ENCODE results near the gene STMN3. TPM values are rescaled to one million over a fixed set of nuclear protein-coding genes. Genes with fewer than 3 reads are reported as not detected.
A peak's percentile ranks its signal among the peaks of the same experiment; 100 is the strongest.
"Not testable (repeated sequence)": the region's sequence is repeated elsewhere in the genome, so short reads cannot be mapped to it uniquely, and the experiment has no call there.

The STMN3 gene
- polyA plus RNA-seq, 4 donors, result 25.5 to 61.2 (median 31.3) TPM

DNA sequence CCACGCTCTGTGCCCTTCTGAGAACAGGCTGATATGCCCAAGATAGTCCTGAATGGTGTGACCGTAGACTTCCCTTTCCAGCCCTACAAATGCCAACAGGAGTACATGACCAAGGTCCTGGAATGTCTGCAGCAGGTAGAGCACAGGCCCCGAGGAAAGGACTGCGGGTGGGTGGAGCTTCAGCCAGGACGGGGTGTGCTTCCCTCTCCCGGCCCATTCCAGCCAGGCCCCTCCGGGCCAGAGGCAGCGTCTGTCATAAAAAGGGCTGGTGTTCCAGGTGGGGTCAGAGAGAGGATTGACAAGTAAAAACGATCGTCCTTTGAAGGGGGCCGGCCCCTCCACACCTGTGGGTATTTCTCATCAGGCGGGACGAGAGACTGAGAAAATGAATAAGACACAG lies 6.1 kb upstream of the STMN3 start:
- DNase-seq (ENCODE audit: low read depth in 4 of 4, low spot score in 3 of 4), result no peak

DNA sequence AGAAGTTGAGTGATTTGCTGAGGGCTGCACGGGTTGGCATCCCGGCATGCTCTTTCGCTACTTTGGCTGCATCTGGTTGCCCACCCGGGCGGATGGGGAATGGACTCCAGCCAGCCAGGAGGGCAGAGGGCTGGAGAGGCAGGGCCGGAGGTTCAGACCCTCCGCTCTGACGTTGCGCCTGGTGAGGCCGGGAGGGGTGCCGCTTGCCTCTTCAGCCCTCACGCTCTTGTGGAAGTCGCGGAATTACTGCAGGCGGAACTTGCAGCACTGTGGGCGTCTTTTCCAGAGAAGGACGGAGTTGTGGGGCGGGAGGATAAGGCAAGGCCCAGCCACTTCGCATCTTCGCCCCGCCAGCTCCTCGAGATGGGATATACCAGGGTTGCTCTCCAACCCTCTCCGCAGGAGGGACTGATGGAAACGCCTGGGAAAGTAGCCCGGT lies 5.5 kb upstream of the STMN3 start:
- DNase-seq (ENCODE audit: low read depth in 4 of 4, low spot score in 3 of 4), result no peak

DNA sequence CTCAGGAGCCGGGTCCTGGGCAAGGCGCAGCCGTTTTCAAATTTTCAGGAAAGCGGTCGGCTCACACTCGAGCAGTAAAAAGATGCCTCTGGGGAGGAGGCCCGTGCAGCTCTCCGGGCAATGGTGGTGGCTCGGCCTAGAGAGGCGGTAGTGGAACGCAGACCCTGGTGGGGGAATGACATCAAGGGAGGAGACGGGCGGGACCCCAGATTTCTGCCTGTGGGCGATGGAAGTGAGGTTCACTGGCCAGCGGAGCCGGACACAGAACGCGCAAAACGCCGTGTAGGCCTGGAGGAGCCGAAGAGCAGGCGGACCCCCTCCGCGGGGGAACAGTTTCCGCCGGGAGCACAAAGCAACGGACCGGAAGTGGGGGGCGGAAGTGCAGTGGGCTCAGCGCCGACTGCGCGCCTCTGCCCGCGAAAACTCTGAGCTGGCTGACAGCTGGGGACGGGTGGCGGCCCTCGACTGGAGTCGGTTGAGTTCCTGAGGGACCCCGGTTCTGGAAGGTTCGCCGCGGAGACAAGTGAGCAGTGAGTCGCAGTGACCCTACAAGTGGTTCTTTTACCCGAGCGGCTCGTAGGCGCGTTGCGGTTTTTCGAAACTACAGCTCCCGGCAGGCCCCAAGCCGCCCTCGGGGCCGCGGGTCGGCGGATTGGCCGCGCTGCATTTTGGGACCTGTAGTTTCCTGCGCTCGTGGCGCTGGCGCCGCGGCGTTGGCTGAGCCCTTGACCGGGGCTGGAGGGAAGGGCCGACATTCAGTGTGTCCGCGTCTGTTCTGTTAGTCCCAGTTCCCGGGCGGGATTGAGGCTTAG lies 4.9 kb upstream of the STMN3 start, which contains the start of gene RTEL1:
Gene RTEL1 (plus strand): TSS at position 376 of the 812 bp plus-strand sequence. CDS start 1,091 bp downstream, outside the sequence.
- peak; percentile 83 to 88 (median 86) for DNase-seq (ENCODE audit: low read depth in 4 of 4, low spot score in 3 of 4)

DNA sequence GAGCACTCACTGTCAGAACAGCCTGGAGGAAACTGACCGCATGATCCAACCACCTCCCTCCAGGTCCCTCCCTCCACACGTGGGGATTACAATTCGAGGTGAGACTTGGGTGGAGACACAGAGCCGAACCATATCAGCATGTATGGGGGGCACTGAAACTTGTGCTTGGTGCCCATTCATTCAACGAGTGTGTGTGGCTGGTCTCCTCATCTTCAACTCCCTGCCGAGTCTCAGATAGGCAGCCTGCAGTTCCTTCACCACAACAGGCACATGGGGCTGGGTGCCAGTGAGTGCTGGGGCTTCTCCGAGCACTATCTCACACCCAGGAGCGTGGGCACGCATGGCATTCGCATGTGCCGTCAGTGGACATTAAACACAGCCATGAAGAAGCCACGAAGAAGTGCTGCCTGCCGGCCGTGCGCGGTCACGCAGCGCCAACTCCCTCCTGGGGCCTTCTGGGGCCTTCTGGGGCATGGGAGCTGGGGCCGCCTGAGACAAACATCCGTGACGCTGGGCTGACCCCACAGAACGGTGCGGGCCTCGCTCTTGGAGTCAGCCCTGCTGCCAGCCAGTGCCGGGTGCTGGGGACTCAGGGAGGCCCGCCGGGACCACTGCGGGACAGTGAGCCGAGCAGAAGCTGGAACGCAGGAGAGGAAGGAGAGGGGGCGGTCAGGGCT lies 4.2 kb upstream of the STMN3 start:
- no peak for DNase-seq (ENCODE audit: low read depth in 4 of 4, low spot score in 3 of 4)

DNA sequence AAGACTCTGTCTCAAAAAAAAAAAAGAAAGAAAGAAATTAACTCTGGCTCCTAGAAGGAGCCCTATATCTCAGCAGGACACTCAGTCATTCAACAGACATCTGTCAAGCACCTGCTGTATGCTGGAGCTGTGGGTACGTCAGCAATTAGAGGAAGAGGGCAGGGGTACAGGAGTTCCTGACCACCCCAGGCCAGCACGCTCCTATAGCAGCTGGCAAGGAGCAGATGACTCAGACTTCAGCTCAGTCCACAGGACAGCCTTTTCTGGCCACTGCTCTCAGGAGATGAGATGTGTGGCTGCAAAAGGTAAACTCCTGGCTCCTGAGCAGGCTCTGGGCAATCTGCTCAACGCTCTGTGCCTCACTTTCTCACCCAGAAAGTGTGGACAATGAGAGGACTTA lies 3.2 kb upstream of the STMN3 start:
- no peak for DNase-seq (ENCODE audit: low read depth in 4 of 4, low spot score in 3 of 4)

DNA sequence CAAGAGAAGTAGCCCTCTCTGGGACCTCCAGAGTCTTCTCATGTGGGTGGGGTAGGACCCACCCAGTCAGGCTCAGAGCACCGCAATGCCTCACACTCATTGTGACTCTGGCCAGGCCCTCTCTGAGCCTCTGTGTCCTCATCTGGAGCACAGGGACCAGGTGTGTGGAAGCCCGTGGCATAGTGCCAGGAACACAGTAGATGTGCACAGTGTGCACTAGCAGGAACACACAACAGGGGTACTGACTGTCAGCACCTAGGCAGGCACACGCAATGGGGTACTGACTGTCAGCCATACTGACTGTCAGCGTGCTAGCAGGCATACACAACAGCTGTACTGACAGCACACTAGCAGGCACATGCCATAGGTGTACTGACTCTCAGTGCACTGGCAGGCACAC lies 2.0 kb upstream of the STMN3 start:
- no peak for DNase-seq (ENCODE audit: low read depth in 4 of 4, low spot score in 3 of 4)

DNA sequence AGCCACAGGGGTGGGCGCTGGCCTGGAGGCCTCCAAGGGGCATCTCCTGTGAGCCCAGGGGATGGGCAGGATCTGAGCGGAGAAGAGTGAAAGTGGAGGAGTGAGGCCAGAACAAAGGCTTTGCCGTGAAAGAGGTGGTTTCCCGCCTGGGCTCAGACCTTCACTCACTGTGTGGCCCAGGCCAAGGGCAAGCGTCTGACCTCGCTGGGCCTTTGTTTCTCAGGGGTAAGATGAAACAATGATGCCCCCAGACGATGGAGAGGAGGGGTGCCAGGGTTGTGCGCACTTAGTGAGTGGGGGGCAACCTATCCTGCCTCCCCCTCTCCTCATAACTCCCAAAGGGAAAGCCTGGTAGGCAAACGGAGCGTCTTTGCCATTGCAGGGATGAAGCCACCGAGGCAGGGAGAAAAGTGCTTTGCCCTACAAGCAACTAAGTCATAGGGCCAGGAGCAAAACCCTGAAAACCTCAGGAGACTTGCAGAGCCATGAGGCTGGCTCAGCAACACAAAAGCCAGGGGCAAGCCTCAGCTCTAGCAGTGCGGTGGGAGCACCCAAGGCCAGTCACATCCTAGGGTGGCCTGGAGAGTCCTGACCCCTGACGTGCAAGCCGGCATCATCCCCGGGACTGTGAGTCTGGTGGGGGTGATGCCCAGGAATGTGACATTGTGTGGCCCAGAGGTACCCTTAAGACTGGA lies 897 bp upstream of the STMN3 start:
- DNase-seq (ENCODE audit: low read depth in 4 of 4, low spot score in 3 of 4), result no peak

DNA sequence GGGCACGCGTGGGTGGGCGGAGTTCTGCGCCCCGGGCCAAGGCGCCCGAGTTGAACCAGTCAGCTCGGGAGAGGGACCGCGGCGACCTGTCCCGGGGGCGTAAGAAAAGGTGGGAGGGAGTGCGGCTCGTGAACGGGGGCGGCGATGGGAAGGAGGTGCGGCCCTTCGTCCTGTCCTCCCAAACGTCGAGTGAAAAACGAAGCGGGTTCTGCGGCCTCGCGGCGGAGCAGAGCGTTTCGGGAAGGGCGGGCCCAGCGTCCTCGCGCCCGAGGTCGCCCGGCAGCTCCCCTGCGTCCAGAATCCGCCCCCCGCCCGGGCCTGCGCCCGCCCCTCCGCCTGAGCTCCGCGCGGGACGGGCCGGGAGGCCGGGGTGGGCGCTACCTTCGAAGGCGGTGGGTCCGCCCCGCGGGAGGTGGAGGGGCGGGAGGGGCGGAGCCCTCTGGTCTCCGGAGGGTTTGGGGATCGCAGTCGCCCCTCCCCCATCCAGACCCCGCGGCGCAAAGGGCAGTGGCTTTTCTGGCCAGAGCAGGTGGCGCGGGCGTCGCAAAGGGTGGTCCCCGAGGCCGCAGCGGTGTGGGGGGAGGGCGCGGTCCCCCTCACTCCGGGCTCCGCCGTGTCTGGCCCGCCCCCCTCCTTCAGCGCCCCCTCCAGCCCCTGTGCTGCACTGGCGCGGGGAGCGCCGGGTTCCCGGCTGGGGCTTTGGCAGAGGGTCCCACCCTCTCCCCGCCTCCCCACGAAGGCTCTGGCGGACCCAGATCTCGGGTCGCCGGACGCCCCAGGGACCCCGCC lies 838 bp downstream of the STMN3 start:
- DNase-seq (ENCODE audit: low read depth in 4 of 4, low spot score in 3 of 4), result no peak

DNA sequence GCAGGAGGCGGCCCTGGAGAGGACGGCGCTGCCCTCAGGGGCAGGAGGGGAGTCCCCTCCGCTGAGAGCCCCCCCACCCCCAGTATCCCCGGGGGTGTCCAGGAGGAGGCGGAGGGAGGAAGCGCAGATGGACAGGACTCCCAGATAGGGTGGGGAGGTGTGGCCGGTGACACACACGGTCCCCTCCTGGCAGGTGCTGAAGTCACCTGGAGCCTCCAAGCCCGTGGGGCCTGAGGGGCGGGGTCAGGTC lies 1.4 kb downstream of the STMN3 start:
- DNase-seq (ENCODE audit: low read depth in 4 of 4, low spot score in 3 of 4), result no peak

DNA sequence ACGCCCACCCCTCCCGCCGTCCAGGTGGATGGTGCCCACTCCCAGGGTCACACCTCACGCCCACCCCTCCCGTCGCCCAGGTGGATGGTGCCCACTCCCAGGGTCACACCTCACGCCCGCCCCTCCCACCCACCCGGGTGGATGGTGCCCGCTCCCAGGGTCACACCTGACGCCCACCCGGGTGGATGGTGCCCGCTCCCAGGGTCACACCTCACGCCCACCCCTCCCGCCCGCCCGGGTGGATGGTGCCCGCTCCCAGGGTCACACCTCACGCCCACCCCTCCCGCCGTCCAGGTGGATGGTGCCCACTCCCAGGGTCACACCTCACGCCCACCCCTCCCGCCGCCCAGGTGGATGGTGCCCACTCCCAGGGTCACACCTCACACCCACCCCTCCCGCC lies 2.7 kb downstream of the STMN3 start:
- not testable (repeated sequence) for DNase-seq (ENCODE audit: low read depth in 4 of 4, low spot score in 3 of 4)

DNA sequence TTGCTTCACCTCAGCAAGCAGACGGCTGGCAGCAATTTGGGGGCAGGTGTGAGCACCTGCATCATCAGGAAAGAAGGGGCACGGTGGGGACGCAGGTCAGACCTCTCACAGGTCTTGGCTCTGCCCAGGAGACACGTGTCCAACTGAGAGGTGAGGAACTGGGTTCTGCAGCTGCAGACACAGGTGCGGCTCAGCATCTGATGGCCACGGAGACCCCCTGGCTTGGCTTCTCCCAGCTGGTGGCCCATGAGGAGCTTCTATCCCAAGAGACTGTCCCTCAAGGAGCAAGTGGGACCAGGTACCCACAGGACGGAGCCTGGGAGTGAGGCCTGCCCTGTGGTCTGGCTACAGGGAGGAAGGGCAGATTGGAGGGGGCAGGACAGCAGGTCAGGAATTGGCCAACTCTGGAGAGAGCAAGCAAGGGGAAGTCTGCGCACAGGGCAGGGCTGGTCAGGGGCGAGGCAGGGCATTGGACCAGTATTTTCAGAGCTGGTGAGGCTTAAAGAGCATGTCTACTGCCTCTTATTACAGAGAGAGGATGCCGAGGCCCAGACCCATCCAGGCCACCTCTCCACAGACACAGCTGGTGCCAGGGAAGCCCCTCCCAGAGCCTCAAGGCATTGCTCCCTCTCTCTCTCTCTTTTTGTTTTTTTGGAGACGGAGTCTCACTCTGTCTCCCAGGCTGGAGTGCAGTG lies 4.2 kb downstream of the STMN3 start:
- no peak for DNase-seq (ENCODE audit: low read depth in 4 of 4, low spot score in 3 of 4)

DNA sequence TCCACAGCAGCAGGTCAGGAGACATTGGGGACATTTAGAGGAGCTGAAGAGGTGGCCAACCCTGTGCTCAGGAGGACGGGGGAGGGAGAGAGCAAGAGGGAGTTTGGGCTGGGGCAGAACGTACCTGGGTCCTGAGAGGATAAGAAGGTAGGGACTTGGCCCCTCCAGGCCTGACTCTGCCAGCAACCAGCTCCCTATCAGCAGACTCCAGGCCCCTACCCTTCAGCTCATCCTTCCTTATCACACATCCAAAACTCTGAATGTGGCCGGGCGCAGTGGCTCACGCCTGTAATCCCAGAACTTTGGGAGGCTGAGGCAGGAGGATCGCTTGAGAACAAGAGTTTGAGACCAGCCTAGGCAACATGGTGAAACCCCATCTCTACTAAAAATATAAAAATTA lies 5.0 kb downstream of the STMN3 start:
- no peak for DNase-seq (ENCODE audit: low read depth in 4 of 4, low spot score in 3 of 4)

DNA sequence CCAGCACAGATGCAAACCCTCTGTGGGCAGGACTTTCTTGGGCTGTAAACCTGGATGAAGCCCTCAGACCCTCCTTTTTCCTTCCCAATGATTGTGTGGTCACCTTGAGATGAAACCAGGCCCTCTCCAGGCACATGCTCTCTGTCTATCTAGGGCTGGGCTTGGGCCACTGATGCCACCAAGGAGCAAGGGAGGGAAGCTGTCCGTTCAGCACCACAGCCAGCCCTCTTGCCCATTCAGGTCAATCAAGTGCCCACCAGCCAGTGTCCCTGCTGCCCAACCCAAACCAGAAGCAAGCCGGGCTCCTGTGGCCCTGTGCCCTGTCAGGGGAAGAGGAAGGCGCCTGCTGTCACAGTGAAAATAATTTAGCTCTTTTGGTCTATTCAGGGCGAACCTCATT lies 8.0 kb downstream of the STMN3 start:
- no peak for DNase-seq (ENCODE audit: low read depth in 4 of 4, low spot score in 3 of 4)

DNA sequence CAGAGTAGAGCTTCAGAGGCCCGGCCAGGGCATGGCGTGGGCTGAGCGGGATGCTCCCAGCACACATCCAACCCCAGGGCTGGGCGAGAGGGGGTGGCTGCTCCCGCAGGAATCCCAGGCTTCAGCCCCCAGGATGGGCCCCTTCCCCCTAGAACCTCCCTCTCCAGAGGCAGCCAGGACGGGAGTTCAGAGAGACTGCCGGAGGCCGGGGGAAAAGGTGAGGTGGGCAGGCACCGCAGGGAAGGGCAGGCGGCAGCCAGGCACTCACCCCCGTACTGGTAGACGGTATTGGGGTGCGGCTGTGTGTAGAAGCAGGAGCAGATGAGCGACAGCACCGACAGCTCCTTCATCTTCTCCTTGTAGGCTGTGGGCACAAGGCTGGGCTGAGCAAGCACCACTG lies 9.3 kb downstream of the STMN3 start:
- no peak for DNase-seq (ENCODE audit: low read depth in 4 of 4, low spot score in 3 of 4)

DNA sequence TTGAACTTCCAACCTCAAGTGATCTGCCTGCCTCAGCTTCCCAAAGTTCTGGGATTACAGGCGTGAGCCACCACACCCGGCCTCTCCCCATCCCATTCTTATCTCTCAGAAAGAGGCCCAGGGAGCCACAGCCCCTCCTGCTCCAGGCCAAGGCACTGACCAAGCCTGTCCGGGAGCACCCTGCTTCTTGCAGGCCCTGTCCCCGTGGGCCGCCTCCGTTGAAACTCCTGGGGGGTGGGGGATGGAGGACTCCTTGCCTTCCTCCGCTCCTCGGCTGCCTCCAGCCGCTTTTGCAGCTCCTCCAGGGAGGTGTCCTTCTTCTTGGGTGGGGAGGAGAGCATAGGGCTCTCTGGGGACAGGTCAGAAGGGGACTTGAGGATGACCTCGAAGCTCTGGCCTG lies 9.7 kb downstream of the STMN3 start:
- DNase-seq (ENCODE audit: low read depth in 4 of 4, low spot score in 3 of 4), result no peak

DNA sequence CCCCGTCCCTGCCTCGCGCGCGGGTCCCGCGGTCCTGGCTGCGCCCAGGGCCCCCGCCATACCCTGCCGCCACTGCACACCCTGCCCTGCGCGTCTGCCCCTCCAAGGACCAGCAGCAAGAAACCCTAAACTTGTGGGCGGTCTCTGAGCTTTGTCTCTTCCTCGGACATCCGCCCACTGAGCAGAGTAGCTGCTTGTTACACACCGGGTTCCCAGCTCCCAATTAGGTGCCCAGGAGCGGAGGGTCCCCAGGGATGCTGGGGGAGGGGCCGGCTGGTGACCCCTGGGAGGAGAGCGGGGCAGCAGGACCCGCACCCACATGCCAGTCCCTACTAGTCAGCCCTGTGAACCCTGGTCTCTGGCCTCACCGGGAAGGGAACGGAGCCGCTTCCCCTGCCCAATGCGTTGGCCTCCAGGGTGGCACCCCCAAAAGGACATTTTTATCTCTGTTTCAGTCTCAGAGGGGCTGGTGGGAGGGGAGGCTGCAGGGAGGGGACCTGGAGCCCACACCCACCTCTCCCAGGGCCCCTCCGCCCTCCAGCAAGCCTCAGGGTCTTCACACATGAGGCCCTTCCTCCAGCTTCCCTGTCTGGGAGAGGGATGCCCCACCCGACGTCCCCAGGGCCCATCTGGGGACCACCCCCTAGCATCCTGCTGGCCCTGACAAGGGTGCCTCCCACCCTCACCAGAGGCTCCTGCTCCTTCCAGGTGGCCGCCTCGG lies 10.5 kb downstream of the STMN3 start:
- DNase-seq (ENCODE audit: low read depth in 4 of 4, low spot score in 3 of 4), result no peak

DNA sequence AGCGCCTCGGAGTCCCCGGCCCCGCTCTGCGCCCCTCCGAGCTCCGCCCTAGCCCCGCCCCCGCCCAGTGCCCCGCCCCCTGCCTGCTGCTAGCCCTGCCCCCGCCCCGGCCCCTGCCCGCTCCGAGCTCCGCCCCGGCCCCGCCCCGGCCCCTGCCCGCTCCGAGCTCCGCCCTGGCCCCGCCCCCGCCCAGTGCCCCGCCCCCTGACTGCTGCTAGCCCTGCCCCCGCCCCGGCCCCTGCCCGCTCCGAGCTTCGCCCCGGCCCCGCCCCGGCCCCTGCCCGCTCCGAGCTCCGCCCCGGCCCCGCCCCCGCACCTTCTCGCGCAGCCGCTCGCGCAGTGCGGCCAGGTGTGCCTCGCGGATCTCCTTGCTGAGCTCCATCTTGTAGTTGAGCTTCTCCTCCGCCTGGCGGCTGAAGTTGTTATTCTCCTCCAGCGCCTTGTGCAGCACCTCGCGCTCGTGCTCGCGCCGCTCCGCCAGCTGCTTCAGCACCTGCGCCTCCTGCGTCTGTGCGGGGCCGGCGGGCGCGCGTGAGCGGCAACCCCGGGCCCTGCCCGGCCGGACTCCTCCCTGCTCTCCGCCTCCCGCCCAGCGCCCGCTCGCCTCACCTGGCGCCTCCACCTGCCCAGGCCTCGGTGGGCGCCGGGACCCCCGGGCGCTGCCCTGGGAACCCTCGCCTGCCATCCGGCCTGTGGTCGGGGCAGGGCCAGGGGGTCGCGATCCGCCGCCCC lies 11.3 kb downstream of the STMN3 start:
- no peak for DNase-seq (ENCODE audit: low read depth in 4 of 4, low spot score in 3 of 4)

DNA sequence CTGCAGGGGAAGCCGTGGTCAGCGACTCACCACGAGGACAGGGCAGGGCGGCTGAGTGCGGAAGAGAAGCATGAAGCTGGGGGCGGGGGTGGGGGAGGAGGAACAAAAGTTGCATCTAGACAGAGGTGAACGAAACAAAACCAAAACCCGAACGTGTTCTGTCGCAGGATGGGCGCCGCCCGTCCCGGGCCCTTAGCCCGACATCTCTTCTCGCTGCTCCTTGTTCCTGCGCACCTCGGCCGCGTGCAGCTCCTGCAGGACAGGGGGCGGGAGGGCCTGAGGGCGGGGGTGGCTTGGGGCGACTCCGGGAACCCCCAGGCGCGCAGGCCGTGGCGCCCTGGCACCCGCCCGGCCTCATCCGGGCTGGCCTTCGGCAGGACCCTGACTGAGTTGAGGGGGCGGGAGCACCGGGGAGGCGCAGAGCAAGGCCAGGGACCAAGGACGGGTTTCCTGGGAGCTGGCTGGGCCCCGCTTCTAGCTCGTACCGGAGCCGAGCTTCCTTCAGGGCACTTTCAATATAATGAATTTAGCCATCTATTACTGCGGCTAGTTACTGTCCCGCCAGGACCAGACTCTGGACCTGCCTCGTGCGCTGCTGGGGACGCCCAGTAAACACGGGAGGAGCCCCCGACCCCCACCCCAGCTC lies 12.0 kb downstream of the STMN3 start:
- no peak for DNase-seq (ENCODE audit: low read depth in 4 of 4, low spot score in 3 of 4)

DNA sequence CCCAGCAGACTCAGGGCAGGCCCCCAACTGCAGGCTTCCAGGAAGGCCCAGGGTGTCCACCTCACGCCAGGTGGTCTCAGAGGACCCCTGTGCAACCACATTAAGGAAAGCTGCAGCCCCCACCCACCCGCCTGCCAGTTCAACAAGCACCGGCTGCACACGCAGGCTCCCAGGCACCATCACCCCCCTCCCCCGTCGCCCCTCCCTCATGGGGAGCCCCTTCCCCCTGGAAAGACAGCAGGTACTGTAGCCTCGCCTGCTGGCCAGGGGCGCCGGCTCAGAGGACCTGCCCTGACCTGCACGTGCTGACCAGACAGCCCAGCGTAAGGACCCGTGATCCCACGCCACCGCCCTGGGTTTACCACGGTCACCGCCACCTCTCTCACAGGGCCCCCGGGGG lies 12.5 kb downstream of the STMN3 start:
- DNase-seq (ENCODE audit: low read depth in 4 of 4, low spot score in 3 of 4), result not testable (repeated sequence)
